SK-N-SH (cell line): ENCODE data around the gene SH3BP4. TPM values are rescaled to one million over a fixed set of nuclear protein-coding genes. Genes with fewer than 3 reads are reported as not detected.

Experiments used
- CTCF ChIA-PET: fragments of 300-600, 350-600 bp; formaldehyde crosslinking; extraction: SDS; loops from one replicate; lab custom pipeline; 2021; lab: Yijun Ruan, JAX
- POLR2A ChIA-PET: fragments of 350-600 bp; sonication (Branson Sonifier 250); formaldehyde crosslinking; extraction: SDS; loops from one replicate; lab custom pipeline; 2020; ENCODE audit warnings: antibody characterized with exemption, inconsistent platforms; lab: Yijun Ruan, JAX
- DNase-seq: peaks from one replicate; pipeline ENCODE4 v3.0.0; 2012
- H2AFZ ChIP-seq: fragments of 200-600 bp; sonication (generic); 2 replicates; pipeline ENCODE4 v1.8.1; 2016; ENCODE audit warnings: antibody characterized with exemption, mild to moderate bottlenecking, low read depth
- H3F3A ChIP-seq: fragments of 200-600 bp; sonication (generic); replicated peaks from 2 replicates; pipeline ENCODE3; 2016; ENCODE audit warnings: antibody characterized with exemption, mild to moderate bottlenecking; ENCODE audit not compliant: insufficient read depth
- H3K27ac ChIP-seq, 2 experiments: fragments of 200-500 bp in 1 of 2; fragments of 200-600 bp in 1 of 2; sonication (Bioruptor generic) in 1 of 2; sonication (generic), shearing (Covaris generic) in 1 of 2; 2 replicates each; pipeline versions ENCODE4 v1.5.1 to v1.6.1; 2014 to 2016; ENCODE audit warnings: low read depth in 2 of 2, inconsistent platforms in 1 of 2, low read length in 1 of 2, mild to moderate bottlenecking in 1 of 2, mixed read lengths in 1 of 2
- H3K27me3 ChIP-seq: fragments of 200-600 bp; sonication (generic), shearing (Covaris generic); 2 replicates; pipeline ENCODE4 v1.6.1; 2016; ENCODE audit warnings: mixed run types; ENCODE audit not compliant: insufficient read depth
- H3K36me3 ChIP-seq, 2 experiments: fragments of 200-500 bp in 1 of 2; fragments of 200-600 bp in 1 of 2; sonication (Bioruptor generic) in 1 of 2; sonication (generic) in 1 of 2; replicated peaks in 1 of 2; 2 replicates each; pipeline versions ENCODE3 to v1.5.1; 2014 to 2016; ENCODE audit warnings: low read length in 1 of 2, mild to moderate bottlenecking in 1 of 2; ENCODE audit not compliant: insufficient read depth in 2 of 2, control insufficient read depth in 1 of 2
- H3K4me1 ChIP-seq, 2 experiments: fragments of 200-500 bp in 1 of 2; fragments of 200-600 bp in 1 of 2; sonication (Bioruptor generic) in 1 of 2; sonication (generic), shearing (Covaris generic) in 1 of 2; 2 replicates each; pipeline versions ENCODE4 v1.5.1 to v1.6.1; 2014 to 2016; ENCODE audit warnings: low read depth in 1 of 2, low read length in 1 of 2, mixed run types in 1 of 2; ENCODE audit not compliant: insufficient read depth in 2 of 2, control insufficient read depth in 1 of 2
- H3K4me2 ChIP-seq: fragments of 200-600 bp; sonication (generic), shearing (Covaris generic); 2 replicates; pipeline ENCODE4 v1.6.1; 2017; ENCODE audit warnings: mixed run types
- H3K4me3 ChIP-seq, 2 experiments: fragments of 200-500 bp in 1 of 2; fragments of 200-600 bp in 1 of 2; sonication (Bioruptor generic) in 1 of 2; sonication (generic), shearing (Covaris generic) in 1 of 2; 2 replicates each; pipeline versions ENCODE4 v1.5.1 to v1.8.1; 2014 to 2016; ENCODE audit warnings: low read depth in 2 of 2, inconsistent platforms in 1 of 2, low read length in 1 of 2, mild to moderate bottlenecking in 1 of 2, mixed read lengths in 1 of 2, moderate library complexity in 1 of 2
- H3K79me2 ChIP-seq: fragments of 200-600 bp; sonication (generic); 2 replicates; pipeline ENCODE4 v1.8.1; 2017; ENCODE audit warnings: mild to moderate bottlenecking; ENCODE audit not compliant: insufficient read depth
- H3K9ac ChIP-seq: fragments of 200-600 bp; sonication (generic); 2 replicates; pipeline ENCODE4 v1.6.1; 2017; ENCODE audit warnings: mixed run types
- H3K9me2 ChIP-seq: fragments of 200-600 bp; sonication (generic); 2 replicates; pipeline ENCODE4 v1.6.1; 2017; ENCODE audit warnings: mixed run types
- H3K9me3 ChIP-seq: fragments of 200-600 bp; sonication (generic); 2 replicates; pipeline ENCODE4 v1.6.1; 2017; ENCODE audit warnings: mixed run types, mild to moderate bottlenecking, moderate library complexity
- H4K20me1 ChIP-seq: fragments of 200-600 bp; sonication (generic); 2 replicates; pipeline ENCODE4 v1.6.1; 2017; ENCODE audit warnings: mild to moderate bottlenecking, mixed run types; ENCODE audit not compliant: insufficient read depth
- CHD2 ChIP-seq: fragments of 150-350 bp; IDR thresholded peaks from 2 replicates; pipeline ENCODE4 v1.6.1; 2018; ENCODE audit warnings: low read length; ENCODE audit not compliant: partially characterized antibody
- ELF1 ChIP-seq: IDR thresholded peaks from 2 replicates; pipeline ENCODE4 v1.4.0; 2012
- EZH2phosphoT487 ChIP-seq: fragments of 200-600 bp; sonication (generic); IDR thresholded peaks from 2 replicates; pipeline ENCODE4 v1.6.1; 2017; ENCODE audit warnings: low read depth, mixed run types, mild to moderate bottlenecking, antibody characterized with exemption, moderate library complexity, borderline replicate concordance
- GATA2 ChIP-seq: sonication (generic); formaldehyde crosslinking; IDR thresholded peaks from 2 replicates; pipeline ENCODE4 v1.5.0; 2020; ENCODE audit warnings: mild to moderate bottlenecking, missing genetic modification reagents
- NFIC ChIP-seq: IDR thresholded peaks from 2 replicates; pipeline ENCODE4 v1.4.0; 2012; ENCODE audit warnings: borderline replicate concordance
- TCF12 ChIP-seq: IDR thresholded peaks from 2 replicates; pipeline ENCODE4 v1.4.0; 2012
- USF1 ChIP-seq: IDR thresholded peaks from 2 replicates; pipeline ENCODE4 v1.4.0; 2012; ENCODE audit warnings: low read depth, borderline replicate concordance
- ZBTB33 ChIP-seq: IDR thresholded peaks from 2 replicates; pipeline ENCODE4 v1.4.0; 2012; ENCODE audit warnings: low read depth, borderline replicate concordance
- WGBS: methylation state at CpG from one replicate; pipeline ENCODE4 v1.1.6; 2017; ENCODE audit warnings: low lambda C conversion rate; 5-methylcytosine and 5-hydroxymethylcytosine counted together
- polyA plus RNA-seq, 3 experiments: library from polyadenylated mRNA; depleted of rRNA; stranded (reverse); fragments of >200 nt; gene quantifications; 2 replicates each; pipeline ENCODE4 v1.2.3, GENCODE V29; 2012
- TF ChIP-seq, protein P1 (sequence below): fragments of 200-600 bp; sonication (generic); IDR thresholded peaks from 2 replicates; pipeline ENCODE4 v1.6.1; 2017; ENCODE audit warnings: antibody characterized with exemption, mild to moderate bottlenecking, moderate library complexity
- TF ChIP-seq, protein P2 (sequence below): fragments of 150-350 bp; IDR thresholded peaks from 2 replicates; pipeline ENCODE4 v1.6.1; 2016; ENCODE audit warnings: mild to moderate bottlenecking, low read depth, low read length
- TF ChIP-seq, protein P3 (sequence below): IDR thresholded peaks from 2 replicates; pipeline ENCODE4; 2012

Gene SH3BP4
- polyA plus RNA-seq, 1 of the 3 experiments (the other 2 are of a cell fraction) = 27.7 TPM

DNA sequence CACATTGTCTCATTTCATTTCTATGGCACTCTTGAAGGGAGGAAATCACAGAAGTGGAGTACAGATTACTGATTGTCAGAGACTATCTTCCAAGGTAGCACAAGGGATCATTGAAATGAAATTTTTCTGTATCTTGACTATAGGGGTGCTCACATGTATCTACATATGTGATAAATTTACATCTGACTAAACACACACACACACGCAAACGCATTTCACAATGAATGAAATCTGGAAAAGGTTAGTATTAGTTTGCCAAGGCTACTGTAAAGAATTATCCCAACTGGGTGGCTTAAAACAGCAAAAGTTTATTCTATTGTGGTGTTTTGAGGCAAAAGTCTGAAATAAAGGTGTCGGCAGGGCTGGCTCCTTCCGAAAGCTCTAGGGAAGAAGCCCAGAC, 144.6 kb downstream of the SH3BP4 start (continued):
- TF ChIP-seq, protein P1, sequence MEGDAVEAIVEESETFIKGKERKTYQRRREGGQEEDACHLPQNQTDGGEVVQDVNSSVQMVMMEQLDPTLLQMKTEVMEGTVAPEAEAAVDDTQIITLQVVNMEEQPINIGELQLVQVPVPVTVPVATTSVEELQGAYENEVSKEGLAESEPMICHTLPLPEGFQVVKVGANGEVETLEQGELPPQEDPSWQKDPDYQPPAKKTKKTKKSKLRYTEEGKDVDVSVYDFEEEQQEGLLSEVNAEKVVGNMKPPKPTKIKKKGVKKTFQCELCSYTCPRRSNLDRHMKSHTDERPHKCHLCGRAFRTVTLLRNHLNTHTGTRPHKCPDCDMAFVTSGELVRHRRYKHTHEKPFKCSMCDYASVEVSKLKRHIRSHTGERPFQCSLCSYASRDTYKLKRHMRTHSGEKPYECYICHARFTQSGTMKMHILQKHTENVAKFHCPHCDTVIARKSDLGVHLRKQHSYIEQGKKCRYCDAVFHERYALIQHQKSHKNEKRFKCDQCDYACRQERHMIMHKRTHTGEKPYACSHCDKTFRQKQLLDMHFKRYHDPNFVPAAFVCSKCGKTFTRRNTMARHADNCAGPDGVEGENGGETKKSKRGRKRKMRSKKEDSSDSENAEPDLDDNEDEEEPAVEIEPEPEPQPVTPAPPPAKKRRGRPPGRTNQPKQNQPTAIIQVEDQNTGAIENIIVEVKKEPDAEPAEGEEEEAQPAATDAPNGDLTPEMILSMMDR = no peak

DNA sequence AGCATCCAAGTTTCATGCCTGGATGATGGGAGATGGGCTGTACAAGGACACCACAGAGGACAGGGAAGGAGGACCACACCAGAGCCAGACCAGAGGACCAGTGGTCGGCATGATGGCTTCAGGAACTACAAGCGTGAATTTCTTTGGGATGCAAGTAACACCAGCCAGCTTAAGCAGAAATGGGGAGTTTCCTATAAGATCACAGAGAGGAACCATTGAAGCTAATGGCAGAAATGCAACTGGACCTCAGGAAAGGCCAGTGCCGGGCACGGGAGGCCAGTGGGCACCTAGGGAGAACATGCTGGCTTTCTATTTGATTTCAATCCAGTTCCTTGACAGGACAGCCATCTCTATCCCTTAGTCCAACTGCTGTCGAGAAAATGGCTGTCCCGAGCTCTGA, 145.4 kb downstream of the SH3BP4 start:
- Histone ChIP-seq H3K27ac (no peak overlapping the region), H3F3A (no peaks in the 10 kb centered on the region), H3K4me3 (no peak overlapping the region), H3K4me1 (peaks cover 0 to 12% of the 10 kb centered on the region in 2 experiments; a peak in 3 of 4 replicates), H3K9ac (no peak overlapping the region), H3K27me3 (no peaks in the 10 kb centered on the region), H3K36me3 (no peaks in the 10 kb centered on the region), H3K79me2 (no peaks in the 10 kb centered on the region), H3K4me2 (no peak overlapping the region), H3K9me2 (no peaks in the 10 kb centered on the region), H3K9me3 (no peaks in the 10 kb centered on the region), H4K20me1 (no peaks in the 10 kb centered on the region), H2AFZ (no peak overlapping the region)
- no peak for TF ChIP-seq ELF1
- no peak for TF ChIP-seq CHD2
- no peak for TF ChIP-seq ZBTB33
- TF ChIP-seq NFIC = no peak
- DNase-seq = no peak
- POLR2A ChIA-PET = no interaction called here
- CTCF ChIA-PET = interaction anchor here (0.6 to 2.6 kb wide), 4 partner anchors 9 to 552 kb away, joined by 3 to 15 read pairs (median 8); no protein-coding TSS in a partner anchor
- 82% methylated on average over 6 of the region's 6 CpGs for WGBS

- CTCF ChIA-PET = interaction anchor here (1.0 to 2.6 kb wide), 4 partner anchors 9 to 554 kb away, joined by 3 to 15 read pairs (median 6); no protein-coding TSS in a partner anchor
- DNase-seq = no peak
- Histone ChIP-seq H3K4me2 (no peak overlapping the region), H3K9ac (no peak overlapping the region), H3K36me3 (no peaks in the 10 kb centered on the region), H2AFZ (no peak overlapping the region), H3F3A (no peaks in the 10 kb centered on the region), H3K79me2 (no peaks in the 10 kb centered on the region), H3K4me3 (no peak overlapping the region), H3K9me3 (no peaks in the 10 kb centered on the region), H3K27me3 (no peaks in the 10 kb centered on the region), H3K9me2 (no peaks in the 10 kb centered on the region), H4K20me1 (no peaks in the 10 kb centered on the region), H3K27ac (no peak overlapping the region), H3K4me1 (peaks cover 0 to 12% of the 10 kb centered on the region in 2 experiments; a peak in 3 of 4 replicates)
- WGBS = 85% methylated on average over 4 of the region's 4 CpGs
- no peak for TF ChIP-seq EZH2phosphoT487
- TF ChIP-seq, protein P2, sequence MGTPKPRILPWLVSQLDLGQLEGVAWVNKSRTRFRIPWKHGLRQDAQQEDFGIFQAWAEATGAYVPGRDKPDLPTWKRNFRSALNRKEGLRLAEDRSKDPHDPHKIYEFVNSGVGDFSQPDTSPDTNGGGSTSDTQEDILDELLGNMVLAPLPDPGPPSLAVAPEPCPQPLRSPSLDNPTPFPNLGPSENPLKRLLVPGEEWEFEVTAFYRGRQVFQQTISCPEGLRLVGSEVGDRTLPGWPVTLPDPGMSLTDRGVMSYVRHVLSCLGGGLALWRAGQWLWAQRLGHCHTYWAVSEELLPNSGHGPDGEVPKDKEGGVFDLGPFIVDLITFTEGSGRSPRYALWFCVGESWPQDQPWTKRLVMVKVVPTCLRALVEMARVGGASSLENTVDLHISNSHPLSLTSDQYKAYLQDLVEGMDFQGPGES = no peak
- TF ChIP-seq USF1 = no peak
- TF ChIP-seq TCF12 = no peak
- TF ChIP-seq, protein P3, sequence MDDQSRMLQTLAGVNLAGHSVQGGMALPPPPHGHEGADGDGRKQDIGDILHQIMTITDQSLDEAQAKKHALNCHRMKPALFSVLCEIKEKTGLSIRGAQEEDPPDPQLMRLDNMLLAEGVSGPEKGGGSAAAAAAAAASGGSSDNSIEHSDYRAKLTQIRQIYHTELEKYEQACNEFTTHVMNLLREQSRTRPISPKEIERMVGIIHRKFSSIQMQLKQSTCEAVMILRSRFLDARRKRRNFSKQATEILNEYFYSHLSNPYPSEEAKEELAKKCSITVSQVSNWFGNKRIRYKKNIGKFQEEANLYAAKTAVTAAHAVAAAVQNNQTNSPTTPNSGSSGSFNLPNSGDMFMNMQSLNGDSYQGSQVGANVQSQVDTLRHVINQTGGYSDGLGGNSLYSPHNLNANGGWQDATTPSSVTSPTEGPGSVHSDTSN = no peak
- no peak for TF ChIP-seq GATA2 (CRISPR knock-in tag)
- POLR2A ChIA-PET = no interaction called here
Measured at GRCh38 chr2:235098269-235098668, 146.5 kb downstream of the SH3BP4 start.
